HepG2 (cell line): ENCODE measurements around the gene NFS1. TPM values are rescaled to one million over a fixed set of nuclear protein-coding genes. Genes with fewer than 3 reads are reported as not detected.

Experiments used
- AGO1 ChIP-seq: fragments of 200-400 bp; formaldehyde crosslinking; IDR thresholded peaks from 2 replicates; pipeline ENCODE4 v1.6.1; 2017; ENCODE audit warnings: mild to moderate bottlenecking, low read depth, low read length, moderate library complexity; ENCODE audit not compliant: poor library complexity, severe bottlenecking
- AGO2 ChIP-seq: fragments of 200-400 bp; formaldehyde crosslinking; optimal IDR thresholded peaks from 2 replicates; pipeline ENCODE3; 2017; ENCODE audit warnings: mild to moderate bottlenecking, low read depth, low read length, moderate library complexity
- CREB1 ChIP-seq, 2 experiments: fragments of 450-650 bp in 1 of 2; IDR thresholded peaks; 2 replicates each; pipeline ENCODE4 v1.6.1; 2016 to 2017; ENCODE audit warnings: control low read depth in 1 of 2, mild to moderate bottlenecking in 1 of 2, missing compliant biosample characterization in 1 of 2, missing genetic modification characterization in 1 of 2
- GMEB1 ChIP-seq: sonication (generic); formaldehyde crosslinking; IDR thresholded peaks from 2 replicates; pipeline ENCODE4 v1.5.1; 2020; ENCODE audit warnings: missing genetic modification reagents, mild to moderate bottlenecking, borderline replicate concordance
- LBX2 ChIP-seq: sonication (generic); formaldehyde crosslinking; IDR thresholded peaks from 2 replicates; pipeline ENCODE4 v1.5.0; 2020; ENCODE audit warnings: missing genetic modification reagents, mild to moderate bottlenecking, borderline replicate concordance
- NFKBIZ ChIP-seq: IDR thresholded peaks from 2 replicates; pipeline ENCODE4 v1.6.1; 2018; ENCODE audit warnings: missing genetic modification reagents, missing compliant biosample characterization
- PBX2 ChIP-seq: IDR thresholded peaks from 2 replicates; pipeline ENCODE4 v1.6.1; 2016; ENCODE audit warnings: control low read depth
- RAD21 ChIP-seq: fragments of 450-650 bp; formaldehyde crosslinking; IDR thresholded peaks from 2 replicates; pipeline ENCODE4 v1.5.0; 2020; ENCODE audit warnings: mild to moderate bottlenecking
- RERE ChIP-seq: IDR thresholded peaks from 2 replicates; pipeline ENCODE4 v1.6.1; 2016; ENCODE audit warnings: low read depth, missing genetic modification reagents, missing compliant biosample characterization
- RFXAP ChIP-seq: sonication (generic); formaldehyde crosslinking; IDR thresholded peaks from 2 replicates; pipeline ENCODE4 v1.4.0; 2020; ENCODE audit warnings: missing genetic modification reagents, borderline replicate concordance
- TOE1 ChIP-seq: sonication (generic); formaldehyde crosslinking; IDR thresholded peaks from 2 replicates; pipeline ENCODE4 v1.4.0; 2020; ENCODE audit warnings: mild to moderate bottlenecking, missing genetic modification reagents
- ZNF331 ChIP-seq: sonication (generic); formaldehyde crosslinking; IDR thresholded peaks from 2 replicates; pipeline ENCODE4 v1.4.0; 2020; ENCODE audit warnings: missing genetic modification reagents
- ZNF468 ChIP-seq: sonication (generic); formaldehyde crosslinking; IDR thresholded peaks from 2 replicates; pipeline ENCODE4 v1.8.0; 2022; ENCODE audit warnings: mild to moderate bottlenecking, moderate library complexity, missing genetic modification reagents
- ZNF510 ChIP-seq: sonication (generic); formaldehyde crosslinking; IDR thresholded peaks from 2 replicates; pipeline ENCODE4 v1.4.0; 2020; ENCODE audit warnings: low read depth, mild to moderate bottlenecking, missing genetic modification reagents
- ZNF724P ChIP-seq: sonication (generic); formaldehyde crosslinking; IDR thresholded peaks from 2 replicates; pipeline ENCODE4 v1.8.0; 2022; ENCODE audit warnings: missing genetic modification reagents, borderline replicate concordance
- ZNF737 ChIP-seq: sonication (generic); formaldehyde crosslinking; IDR thresholded peaks from 2 replicates; pipeline ENCODE4 v1.5.0; 2020; ENCODE audit warnings: missing genetic modification reagents, mild to moderate bottlenecking, borderline replicate concordance
- ZNF75D ChIP-seq: sonication (generic); formaldehyde crosslinking; IDR thresholded peaks from 2 replicates; pipeline ENCODE4 v1.8.1; 2023; ENCODE audit warnings: missing genetic modification reagents, mild to moderate bottlenecking, borderline replicate concordance
- polyA plus RNA-seq, 8 experiments: library from polyadenylated mRNA; depleted of rRNA in 3 of 8; stranded (reverse) in 7 of 8; unstranded in 1 of 8; fragments of >200 nt; fragmentation: Illumina TruSeq in 4 of 8; extraction: Trizol in 4 of 8; gene quantifications; 2 replicates each; pipeline versions ENCODE4 v1.2.1 to v1.2.3, GENCODE V29; 2011 to 2016; ENCODE audit warnings: low read depth in 4 of 8, missing spikeins in 1 of 8, mixed read lengths in 1 of 8; ENCODE audit not compliant: insufficient read depth in 1 of 8
- total RNA-seq, 5 experiments: library from RNA; depleted of rRNA; stranded (reverse); fragments of >200 nt; fragmentation: Illumina TruSeq; extraction: Trizol; gene quantifications; 2 replicates each; pipeline ENCODE4 v1.2.3, GENCODE V29; 2016; ENCODE audit warnings: low read depth in 1 of 5

The NFS1 gene
- total and polyA plus RNA-seq, 2 of the 13 experiments (the other 11 are each of a cell fraction or from before 2014, with no cell fraction given): 65.9 to 88.1 TPM

- TF ChIP-seq ZNF75D (CRISPR knock-in tag) (no peak), ZNF468 (CRISPR knock-in tag) (0 out of 2 replicates have a peak, but pooled peaks have one; percentile 6), AGO2 (peak; percentile 99), RAD21 (peak; percentile 78), RFXAP (CRISPR knock-in tag) (peak; percentile 91), ZNF737 (CRISPR knock-in tag) (peak; percentile 98), LBX2 (CRISPR knock-in tag) (peak; percentile 63), PBX2 (CRISPR knock-in tag) (no peak), NFKBIZ (CRISPR knock-in tag) (no peak), CREB1 (IDR thresholded peaks at IDR 0.05) (no peak), CREB1 (CRISPR knock-in tag; IDR thresholded peaks at IDR 0.05) (no peak), AGO1 (peak; percentile 64), RERE (CRISPR knock-in tag) (peak; percentile 49; the same call in 1 of the 2 replicates), ZNF510 (peak; percentile 93; the same call in 1 of the 2 replicates), TOE1 (CRISPR knock-in tag) (0 out of 2 replicates have a peak, but pooled peaks have one; percentile 75), ZNF724P (CRISPR knock-in tag) (0 out of 2 replicates have a peak, but pooled peaks have one; percentile 85), GMEB1 (CRISPR knock-in tag) (peak; percentile 60; the same call in 1 of the 2 replicates), ZNF331 (CRISPR knock-in tag) (peak; percentile 91)
Observed at GRCh38 chr20:35619196-35620095, 79.7 kb downstream of the NFS1 start (continued).
